Measurements from ENCODE around the gene GRIN2A.

The GRIN2A gene

DNA sequence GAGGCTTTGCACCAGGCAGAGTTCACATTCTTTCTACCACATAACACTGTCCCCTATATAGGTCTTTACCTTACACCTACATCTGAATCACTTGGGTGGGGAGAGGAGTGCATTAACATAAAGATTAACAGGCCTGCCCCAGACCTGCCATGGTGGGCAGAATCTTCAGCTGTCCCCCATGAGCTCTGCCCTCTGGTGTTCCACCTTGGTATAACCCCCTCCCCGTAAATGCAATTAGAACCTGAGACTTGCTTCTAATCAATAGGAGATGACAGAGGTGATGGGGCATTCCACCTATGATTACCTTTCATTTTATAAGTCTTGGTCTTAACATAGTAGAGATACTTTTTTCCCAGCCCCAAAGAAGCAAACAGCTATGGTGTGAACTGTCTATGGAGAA, 20.4 kb upstream of the GRIN2A start:
- no peaks in the 10 kb centered on the region for H3K9me3 Mint-ChIP-seq (ENCODE audit: low read depth)
- peaks cover 5% of the 10 kb centered on the region for H3K27me3 Mint-ChIP-seq
- H3K4me3 Mint-ChIP-seq, result no peak overlapping the region
- no peaks in the 10 kb centered on the region for H3K4me1 Mint-ChIP-seq (ENCODE audit: low read depth)
- H3K27ac Mint-ChIP-seq, result no peak overlapping the region
- no peaks in the 10 kb centered on the region for H3K36me3 Mint-ChIP-seq

DNA sequence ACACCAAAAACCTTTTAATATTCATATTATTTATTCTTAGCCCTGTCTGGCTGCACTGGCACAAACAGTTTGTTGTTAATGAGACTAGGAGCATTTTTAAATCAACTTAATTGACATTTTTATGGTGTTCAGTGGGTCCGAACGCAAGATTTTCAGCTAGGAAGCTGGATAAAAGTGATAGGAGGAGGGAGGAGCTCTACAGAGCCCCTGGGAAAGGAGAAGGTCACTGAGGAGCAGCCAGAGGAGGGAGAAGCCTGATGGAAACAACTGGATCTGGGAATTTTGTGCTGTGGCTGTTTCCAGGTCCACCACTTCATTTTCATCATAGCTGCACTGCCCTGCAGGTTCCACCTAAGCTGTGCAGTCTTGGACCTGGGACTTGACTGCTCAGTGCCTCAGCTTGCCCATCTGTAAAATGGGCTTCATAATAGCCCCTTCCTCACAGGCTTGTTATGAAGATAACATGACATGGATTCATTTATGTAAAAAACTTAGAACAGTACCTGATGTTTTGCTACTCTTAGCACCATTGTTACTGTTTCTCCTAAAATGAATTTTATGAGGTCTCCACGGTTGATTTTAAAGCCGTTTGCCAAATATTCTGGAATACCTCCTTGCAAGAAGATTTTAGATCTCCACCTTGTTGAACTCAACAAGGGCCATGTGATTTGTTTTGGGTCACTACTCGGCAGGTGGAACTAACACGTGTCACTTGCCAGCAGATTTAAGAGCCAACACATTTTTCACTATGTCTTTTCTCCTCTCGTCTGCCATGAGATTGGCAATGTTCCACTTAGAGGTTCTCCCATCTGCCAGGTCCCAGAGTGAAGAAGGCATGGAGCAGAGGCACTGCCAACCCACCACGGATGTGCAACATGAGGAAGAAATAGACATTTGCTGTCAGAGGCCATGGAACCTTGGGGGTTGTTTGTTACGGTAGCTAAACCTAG, 18.7 kb upstream of the GRIN2A start:
- Mint-ChIP-seq H3K27me3 (peaks cover 5% of the 10 kb centered on the region), H3K27ac (no peak overlapping the region), H3K4me3 (no peak overlapping the region), H3K4me1 (ENCODE audit: low read depth) (no peaks in the 10 kb centered on the region), H3K36me3 (no peaks in the 10 kb centered on the region), H3K9me3 (ENCODE audit: low read depth) (no peaks in the 10 kb centered on the region)

DNA sequence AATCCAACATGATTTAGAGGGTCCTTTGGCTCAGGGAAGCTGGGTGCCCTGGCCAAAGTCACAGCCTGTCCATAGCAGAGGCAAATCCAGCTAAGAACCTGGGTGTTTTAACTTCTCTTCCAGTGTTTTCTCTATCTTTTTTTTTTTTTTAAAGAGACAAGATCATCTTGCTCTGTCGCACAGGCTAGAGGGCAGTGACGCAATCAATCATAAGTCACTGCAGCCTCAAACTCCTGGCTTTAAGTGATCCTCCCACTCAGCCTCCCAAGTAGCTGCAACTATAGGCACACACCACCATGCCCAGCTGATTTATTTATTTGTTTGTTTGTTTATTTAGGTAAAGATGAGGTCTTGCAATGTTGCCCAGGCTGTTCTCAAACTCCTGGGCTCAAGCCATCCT, 14.8 kb upstream of the GRIN2A start:
- Mint-ChIP-seq H3K4me1 (ENCODE audit: low read depth) (no peaks in the 10 kb centered on the region), H3K9me3 (ENCODE audit: low read depth) (no peaks in the 10 kb centered on the region), H3K27ac (no peak overlapping the region), H3K27me3 (peaks cover 1% of the 10 kb centered on the region), H3K36me3 (no peaks in the 10 kb centered on the region), H3K4me3 (no peak overlapping the region)

DNA sequence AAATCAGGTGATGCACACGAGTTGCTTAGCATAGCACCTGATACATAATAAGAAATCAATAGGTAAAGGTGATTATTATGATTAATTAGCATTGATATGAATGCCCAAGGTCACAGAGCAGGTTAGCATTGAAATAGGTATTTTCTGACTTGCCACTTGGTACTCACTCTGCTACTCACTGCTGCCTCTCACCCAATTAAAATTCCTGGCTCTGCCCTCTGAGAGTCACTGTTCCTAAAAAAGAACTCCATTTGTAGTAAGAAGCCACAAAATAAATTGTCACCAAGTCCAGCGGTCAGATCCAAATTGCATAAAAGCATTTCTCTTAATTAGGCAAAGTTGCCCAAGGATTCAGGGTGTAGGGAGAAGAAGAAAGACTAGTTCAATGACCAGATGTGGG, 8.9 kb upstream of the GRIN2A start:
- Mint-ChIP-seq H3K9me3 (ENCODE audit: low read depth) (no peaks in the 10 kb centered on the region), H3K27ac (no peak overlapping the region), H3K4me3 (no peak overlapping the region), H3K4me1 (ENCODE audit: low read depth) (no peaks in the 10 kb centered on the region), H3K36me3 (no peaks in the 10 kb centered on the region), H3K27me3 (peaks cover 6% of the 10 kb centered on the region)

DNA sequence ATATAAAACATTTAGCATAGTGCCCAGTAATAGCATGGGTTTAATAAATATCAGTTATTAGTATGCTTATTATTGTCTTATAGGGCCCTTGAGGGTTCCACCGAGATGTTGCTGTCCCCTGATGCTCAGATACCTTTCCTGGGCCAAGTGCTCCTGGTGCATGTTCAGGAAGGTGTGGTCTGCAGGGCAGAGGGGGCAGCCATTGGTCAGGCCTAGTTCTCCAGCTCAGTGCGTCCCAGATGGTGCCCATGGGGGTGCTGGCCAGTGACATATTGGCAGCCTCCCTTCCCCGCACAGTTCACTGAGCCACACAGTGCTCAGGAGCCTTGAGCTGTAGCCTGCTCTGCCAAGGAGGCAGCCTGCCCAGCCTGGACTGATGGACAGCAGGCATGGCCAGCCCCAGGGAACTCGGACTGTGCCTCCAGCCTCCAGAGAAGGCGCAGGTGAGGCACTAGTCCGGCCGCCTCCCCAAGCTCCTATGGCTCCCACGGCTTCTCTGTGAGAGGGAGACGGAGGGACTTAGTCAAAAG, 7.7 kb upstream of the GRIN2A start:
- Mint-ChIP-seq H3K36me3 (no peaks in the 10 kb centered on the region), H3K9me3 (ENCODE audit: low read depth) (no peaks in the 10 kb centered on the region), H3K27ac (no peak overlapping the region), H3K4me1 (ENCODE audit: low read depth) (no peaks in the 10 kb centered on the region), H3K4me3 (no peak overlapping the region), H3K27me3 (peaks cover 6% of the 10 kb centered on the region)

DNA sequence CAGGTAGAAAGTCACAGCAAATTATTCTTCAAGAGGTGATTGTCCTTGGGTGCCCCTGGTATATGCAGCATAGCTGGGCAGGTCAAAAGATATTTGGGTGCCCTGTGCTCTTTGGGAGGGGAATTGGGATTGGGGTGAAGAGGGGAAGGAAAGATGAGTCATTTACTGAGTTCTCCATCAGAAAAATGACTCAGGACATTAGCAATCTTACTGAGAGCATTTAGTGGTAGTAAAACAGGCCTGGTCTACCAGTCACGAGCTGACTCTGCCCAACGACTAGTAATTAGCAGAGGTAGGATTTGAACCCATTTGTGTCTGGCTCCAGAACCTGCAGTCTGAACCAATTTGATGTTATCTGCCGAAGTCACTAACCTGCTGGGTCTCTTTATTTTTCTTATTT, 6.0 kb upstream of the GRIN2A start:
- Mint-ChIP-seq H3K4me1 (ENCODE audit: low read depth) (peaks cover 2% of the 10 kb centered on the region), H3K9me3 (ENCODE audit: low read depth) (no peaks in the 10 kb centered on the region), H3K4me3 (no peak overlapping the region), H3K36me3 (no peaks in the 10 kb centered on the region), H3K27me3 (peaks cover 17% of the 10 kb centered on the region), H3K27ac (no peak overlapping the region)

DNA sequence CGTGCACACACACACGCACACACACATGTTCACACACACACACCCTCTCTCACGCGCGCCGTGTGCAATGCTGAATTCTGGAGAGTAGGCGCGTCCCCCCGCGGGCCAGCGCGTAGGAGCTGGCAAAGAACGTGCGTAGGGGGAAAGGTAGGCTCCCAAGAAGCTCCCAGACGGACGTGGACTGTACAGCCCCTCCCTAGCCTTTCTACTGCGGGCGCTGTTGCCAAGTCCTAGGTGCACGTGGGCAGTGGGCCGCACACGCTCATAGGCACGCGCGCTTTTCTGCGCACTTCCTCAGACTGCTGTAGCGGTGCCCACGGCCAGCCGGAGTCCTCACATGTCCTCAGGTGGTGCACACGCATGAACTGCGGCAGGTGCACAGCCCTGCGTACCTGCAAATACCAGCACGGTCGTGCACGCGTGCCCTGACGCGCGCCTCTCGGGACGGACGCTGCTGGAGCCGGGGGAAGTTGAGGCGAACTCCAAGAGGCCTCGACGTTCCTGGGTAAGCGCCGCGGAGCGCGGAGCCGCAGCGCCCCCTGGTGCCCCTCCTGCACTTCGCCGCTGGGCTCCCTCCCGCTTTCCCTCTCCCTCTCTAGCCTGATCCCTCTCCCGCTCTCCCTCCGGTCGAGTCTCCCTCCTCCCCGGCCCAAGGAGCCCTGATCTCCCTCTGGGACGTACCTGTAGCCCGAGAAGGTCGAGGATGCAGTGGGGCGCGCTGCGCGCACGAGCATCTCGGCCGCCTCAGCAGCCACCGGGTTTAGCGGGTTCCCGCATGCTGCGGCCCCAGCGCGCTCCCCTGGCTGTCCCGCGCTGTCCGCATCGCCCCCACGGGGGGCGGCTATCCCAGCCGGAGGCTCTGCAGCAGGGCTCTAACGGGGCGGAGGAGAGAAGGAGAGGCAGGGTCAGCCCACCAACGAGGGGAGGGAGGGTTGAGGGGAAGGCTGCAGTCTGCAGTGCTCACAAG, 749 bp downstream of the GRIN2A start:
- H3K9me3 Mint-ChIP-seq (ENCODE audit: low read depth), result no peaks in the 10 kb centered on the region
- H3K27ac Mint-ChIP-seq, result no peak overlapping the region
- peaks cover 26% of the 10 kb centered on the region for H3K27me3 Mint-ChIP-seq
- H3K4me1 Mint-ChIP-seq (ENCODE audit: low read depth), result peaks cover 6% of the 10 kb centered on the region
- peak overlapping the region; percentile 27 for H3K4me3 Mint-ChIP-seq
- no peaks in the 10 kb centered on the region for H3K36me3 Mint-ChIP-seq

DNA sequence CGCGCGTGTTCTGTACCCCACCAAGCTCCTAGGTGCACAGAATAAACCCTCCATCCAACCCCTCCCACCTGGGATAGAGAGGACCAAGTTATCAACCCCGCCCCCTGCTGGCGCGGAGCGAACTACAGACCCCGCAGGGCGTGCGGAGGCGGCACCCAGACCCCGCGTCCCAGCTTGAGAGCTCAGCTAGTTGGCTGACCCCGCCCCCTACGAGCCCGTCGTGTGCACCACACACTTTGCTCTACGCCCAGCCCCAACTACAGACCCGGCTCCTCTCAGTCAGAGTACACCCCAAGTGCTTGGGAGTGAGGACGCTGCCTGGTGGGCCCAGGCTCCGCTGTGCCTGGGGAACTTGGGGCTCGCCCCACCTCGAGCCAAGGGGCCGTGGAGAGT, 1.5 kb downstream of the GRIN2A start:
- Mint-ChIP-seq H3K4me1 (ENCODE audit: low read depth) (peaks cover 6% of the 10 kb centered on the region), H3K9me3 (ENCODE audit: low read depth) (no peaks in the 10 kb centered on the region), H3K27me3 (peaks cover 29% of the 10 kb centered on the region), H3K4me3 (peak overlapping the region; percentile 27), H3K36me3 (no peaks in the 10 kb centered on the region), H3K27ac (no peak overlapping the region)

DNA sequence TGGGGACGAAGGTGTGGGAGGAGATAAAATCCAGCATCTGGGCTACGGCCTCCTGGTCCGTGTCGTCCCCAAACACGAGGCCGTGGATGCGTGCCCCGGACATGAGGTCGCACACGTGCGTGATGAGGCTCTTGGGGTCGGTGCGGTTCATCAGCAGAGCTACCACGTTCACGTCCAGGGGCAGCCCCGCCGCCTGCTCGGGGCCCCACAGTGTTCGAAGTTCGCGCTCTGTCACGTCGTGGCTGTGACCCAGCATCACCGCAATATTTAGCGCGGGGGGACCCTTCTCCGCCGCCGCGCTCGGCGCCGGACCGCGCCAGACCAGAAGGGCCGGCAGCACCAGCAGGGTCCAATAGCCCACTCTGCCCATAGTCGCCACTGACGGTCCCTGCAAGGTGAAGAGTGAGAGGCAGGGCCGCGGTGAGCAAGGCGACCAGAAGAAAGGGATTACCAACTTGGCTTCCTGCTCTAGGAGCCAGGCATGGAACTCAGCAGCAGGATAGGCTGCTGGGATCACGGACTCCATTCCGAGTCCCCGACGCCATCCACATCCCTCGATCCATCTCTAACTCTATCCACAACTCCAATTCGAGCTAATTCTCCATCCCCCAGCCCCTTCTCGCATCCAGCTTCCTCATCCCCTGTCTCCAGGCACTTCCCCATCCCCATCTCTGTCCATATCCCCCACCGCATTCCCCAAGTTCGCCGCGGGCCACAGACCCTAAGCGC, 2.0 kb downstream of the GRIN2A start:
- H3K27ac Mint-ChIP-seq, result no peak overlapping the region
- H3K27me3 Mint-ChIP-seq, result peaks cover 32% of the 10 kb centered on the region
- H3K4me3 Mint-ChIP-seq, result no peak overlapping the region
- H3K36me3 Mint-ChIP-seq, result no peaks in the 10 kb centered on the region
- no peaks in the 10 kb centered on the region for H3K9me3 Mint-ChIP-seq (ENCODE audit: low read depth)
- H3K4me1 Mint-ChIP-seq (ENCODE audit: low read depth), result peaks cover 6% of the 10 kb centered on the region

DNA sequence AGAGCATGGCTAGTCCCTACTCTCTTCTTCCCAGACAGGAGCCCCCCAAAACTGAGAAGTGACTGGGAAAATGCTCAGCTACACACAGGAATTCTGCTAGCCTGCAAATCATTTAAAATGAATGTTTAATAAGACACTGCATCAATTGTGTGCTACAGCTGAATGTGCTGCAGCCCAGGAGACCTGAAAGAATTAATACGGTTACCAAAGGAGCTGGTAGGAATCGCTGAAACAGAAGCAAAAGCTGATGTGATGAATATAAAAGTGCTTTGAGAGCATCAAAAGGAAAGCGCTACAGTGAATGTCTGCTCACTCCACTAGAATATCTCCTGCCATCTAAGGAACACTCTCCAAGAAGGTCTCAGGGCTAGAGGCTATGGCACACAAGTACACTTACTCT, 3.7 kb downstream of the GRIN2A start:
- H3K9me3 Mint-ChIP-seq (ENCODE audit: low read depth), result no peaks in the 10 kb centered on the region
- H3K4me1 Mint-ChIP-seq (ENCODE audit: low read depth), result peaks cover 6% of the 10 kb centered on the region
- H3K4me3 Mint-ChIP-seq, result no peak overlapping the region
- no peaks in the 10 kb centered on the region for H3K36me3 Mint-ChIP-seq
- peaks cover 23% of the 10 kb centered on the region for H3K27me3 Mint-ChIP-seq
- no peak overlapping the region for H3K27ac Mint-ChIP-seq

DNA sequence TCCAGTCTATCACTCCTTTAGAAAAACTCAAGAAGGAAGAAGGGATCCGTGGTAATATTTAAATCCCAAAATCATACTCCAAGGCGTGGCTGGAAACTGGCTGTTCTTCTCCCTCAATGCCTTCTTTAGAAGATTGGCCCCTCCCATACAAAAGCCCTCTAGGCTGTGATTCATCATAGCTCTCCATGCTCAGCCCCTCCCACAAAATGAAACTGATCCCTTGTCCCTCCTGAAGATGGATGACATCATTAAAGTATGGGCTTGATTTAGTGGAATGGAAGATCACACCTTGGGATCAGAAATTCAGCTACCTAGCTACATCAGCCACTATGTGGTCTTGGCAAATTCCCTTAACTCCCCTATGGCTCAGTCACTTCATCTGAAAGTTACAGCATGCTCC, 4.1 kb downstream of the GRIN2A start:
- Mint-ChIP-seq H3K36me3 (no peaks in the 10 kb centered on the region), H3K9me3 (ENCODE audit: low read depth) (no peaks in the 10 kb centered on the region), H3K27ac (no peak overlapping the region), H3K27me3 (peaks cover 22% of the 10 kb centered on the region), H3K4me3 (no peak overlapping the region), H3K4me1 (ENCODE audit: low read depth) (peaks cover 5% of the 10 kb centered on the region)

DNA sequence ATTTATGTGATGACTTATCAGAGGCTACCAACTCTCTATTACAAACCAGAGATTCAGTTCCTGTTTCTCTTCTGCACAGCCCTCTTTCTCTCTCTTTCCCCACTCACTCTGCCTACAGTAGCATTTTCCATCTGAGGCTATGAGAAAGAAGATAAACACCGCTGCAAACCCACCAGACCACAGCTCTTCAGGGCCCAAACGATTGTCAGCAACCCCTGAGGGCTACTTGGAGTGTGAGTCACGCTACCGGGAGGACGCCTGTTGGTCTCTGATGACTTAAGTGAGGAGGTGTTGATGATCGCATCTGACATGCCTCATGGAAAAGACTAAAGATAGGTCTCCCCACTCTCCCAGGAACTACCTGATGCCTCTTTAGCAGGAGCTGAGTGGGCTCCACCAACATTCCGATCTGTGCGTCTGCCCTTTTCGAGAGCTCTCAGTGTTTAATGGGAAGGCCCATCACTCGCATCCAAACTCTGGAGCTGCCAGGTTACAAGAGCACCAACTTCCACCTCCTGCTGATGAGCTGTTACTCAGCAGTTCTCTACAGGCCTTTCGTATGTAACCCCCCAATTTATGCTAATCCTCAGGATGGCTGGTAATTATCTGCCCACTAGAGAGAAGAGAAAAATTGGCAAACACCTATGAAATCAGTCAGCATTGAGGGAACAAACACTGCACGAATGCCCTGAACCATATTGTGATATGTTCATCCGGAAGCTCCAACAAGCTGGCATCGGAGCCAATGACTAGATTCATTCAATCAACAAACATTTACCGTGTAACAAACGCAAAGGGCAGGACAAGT, 9.2 kb downstream of the GRIN2A start:
- H3K27ac Mint-ChIP-seq, result no peak overlapping the region
- peaks cover 4% of the 10 kb centered on the region for H3K9me3 Mint-ChIP-seq (ENCODE audit: low read depth)
- peaks cover 18% of the 10 kb centered on the region for H3K27me3 Mint-ChIP-seq
- H3K4me1 Mint-ChIP-seq (ENCODE audit: low read depth), result no peaks in the 10 kb centered on the region
- no peak overlapping the region for H3K4me3 Mint-ChIP-seq
- H3K36me3 Mint-ChIP-seq, result no peaks in the 10 kb centered on the region

DNA sequence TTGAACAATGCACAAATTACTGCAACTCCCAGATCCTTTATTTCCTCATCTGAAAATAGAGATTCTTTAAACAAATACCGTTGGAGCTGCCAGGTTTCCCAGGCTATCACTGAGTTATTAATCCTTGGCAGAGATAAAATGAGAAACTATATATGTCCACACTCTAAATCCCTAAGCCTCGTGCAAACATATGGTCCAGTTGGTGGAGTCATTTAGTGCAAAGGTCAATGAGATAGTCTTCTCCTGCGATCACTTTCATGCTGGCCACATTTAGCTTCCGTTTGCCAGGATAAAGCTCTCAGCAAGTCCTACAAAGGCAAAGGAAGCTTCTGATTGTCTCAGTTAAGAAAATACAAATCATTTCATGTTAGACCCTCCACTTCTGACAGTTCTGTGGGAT, 11.0 kb downstream of the GRIN2A start:
- H3K27ac Mint-ChIP-seq, result no peak overlapping the region
- H3K9me3 Mint-ChIP-seq (ENCODE audit: low read depth), result peaks cover 4% of the 10 kb centered on the region
- no peak overlapping the region for H3K4me3 Mint-ChIP-seq
- peaks cover 8% of the 10 kb centered on the region for H3K27me3 Mint-ChIP-seq
- no peaks in the 10 kb centered on the region for H3K36me3 Mint-ChIP-seq
- H3K4me1 Mint-ChIP-seq (ENCODE audit: low read depth), result no peaks in the 10 kb centered on the region

DNA sequence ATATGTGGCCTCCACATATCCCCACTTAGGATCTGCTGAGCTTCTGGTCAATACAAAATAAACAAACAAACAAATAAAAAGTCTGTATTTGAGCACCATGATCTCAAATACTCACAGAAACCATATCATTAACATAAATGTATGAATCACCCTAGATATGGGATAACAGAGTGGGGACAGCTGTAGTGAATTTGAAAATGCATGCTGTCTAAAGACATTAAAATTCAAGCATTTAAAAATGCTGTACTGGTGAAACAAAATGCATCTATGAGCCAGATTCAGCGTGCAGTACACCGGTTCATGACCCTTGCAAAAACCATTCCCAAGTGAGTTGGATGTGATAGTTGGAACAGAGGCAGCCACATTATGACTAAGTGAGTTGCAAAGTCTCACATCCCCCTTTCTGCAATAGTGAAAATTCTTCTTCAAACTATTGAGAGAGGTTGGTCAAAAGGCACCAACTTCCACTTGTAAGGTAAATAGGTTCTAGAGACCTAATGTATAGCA, 12.3 kb downstream of the GRIN2A start:
- Mint-ChIP-seq H3K27ac (no peak overlapping the region), H3K27me3 (peaks cover 8% of the 10 kb centered on the region), H3K4me1 (ENCODE audit: low read depth) (no peaks in the 10 kb centered on the region), H3K4me3 (no peak overlapping the region), H3K36me3 (no peaks in the 10 kb centered on the region), H3K9me3 (ENCODE audit: low read depth) (peaks cover 4% of the 10 kb centered on the region)

Measured in activated naive CD8-positive, alpha-beta T cell (primary cell).